ENCODE measurements around the gene NRXN3.

NRXN3 gene

DNA sequence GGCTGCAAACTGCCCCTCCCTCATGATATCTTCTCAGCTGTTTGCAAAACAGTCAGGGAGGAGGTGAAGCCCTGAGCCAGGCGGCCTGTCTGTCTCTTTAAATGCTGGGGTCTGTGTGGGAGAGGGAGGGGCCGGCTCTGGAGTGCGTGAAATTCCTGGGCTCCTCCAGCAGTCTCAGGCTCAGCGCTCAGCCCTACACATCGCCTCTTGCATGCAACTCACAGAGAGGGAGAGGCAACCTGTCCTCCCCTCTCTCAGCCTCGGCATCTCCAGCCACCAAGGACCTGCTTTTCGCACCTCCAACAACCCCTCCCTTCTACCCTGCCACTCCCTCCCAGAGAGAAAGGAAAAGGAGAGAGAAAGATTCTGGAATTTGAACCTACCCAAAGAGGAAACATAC, at the start of gene NRXN3:
NRXN3 (plus strand) TSS at position 171 of the 400 bp plus-strand sequence. CDS start 72,721 bp downstream, outside the sequence.
- DNase-seq = no peak

DNA sequence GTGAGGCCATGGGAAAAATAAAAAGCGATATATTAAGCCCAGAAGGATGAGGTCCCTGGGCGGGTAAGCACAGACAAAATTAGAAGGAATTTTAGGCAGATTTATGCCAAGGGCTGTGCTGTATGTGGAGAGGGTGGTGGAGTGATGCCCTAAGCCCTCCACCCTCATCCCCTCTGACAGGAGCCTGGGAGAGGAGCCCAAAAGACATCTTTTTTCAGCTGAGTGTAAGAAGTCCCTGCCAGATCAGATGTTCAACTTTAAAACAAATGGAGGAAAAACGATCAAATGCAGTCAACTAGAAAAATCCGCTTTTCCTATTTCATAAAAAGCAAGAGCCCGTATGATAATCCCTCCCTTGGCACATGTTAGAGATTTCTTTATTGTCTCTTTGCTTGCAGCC, 47.7 kb upstream of the NRXN3 start:
- DNase-seq = no peak

DNA sequence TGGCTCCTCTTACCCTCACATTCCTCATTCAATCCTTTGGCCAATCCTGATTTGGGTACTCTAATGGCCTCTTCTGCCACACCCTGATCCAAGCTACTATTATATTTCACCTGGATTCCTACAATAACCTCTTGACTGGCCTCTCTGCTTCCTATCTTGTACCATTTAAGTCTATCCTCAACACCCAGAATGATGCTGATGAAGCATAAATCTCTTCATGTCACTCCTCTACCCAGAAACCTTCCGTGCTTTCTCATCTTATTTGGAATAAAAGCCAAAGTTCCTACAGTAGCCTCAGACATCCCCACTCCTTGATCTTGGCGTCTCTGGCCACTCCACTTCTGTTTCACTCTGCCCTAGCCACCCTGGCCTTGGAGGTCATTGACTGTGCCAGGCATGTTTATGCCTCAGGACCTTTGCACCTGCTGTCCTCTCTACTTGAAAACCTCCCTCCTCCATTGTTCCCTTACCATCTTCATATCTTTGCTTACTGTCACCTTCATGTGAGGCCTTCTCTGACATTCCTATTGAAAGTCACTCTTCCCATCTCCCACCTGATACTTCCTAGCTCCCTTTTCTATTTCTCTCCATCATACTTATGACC, 46.4 kb upstream of the NRXN3 start:
- no peak for DNase-seq

DNA sequence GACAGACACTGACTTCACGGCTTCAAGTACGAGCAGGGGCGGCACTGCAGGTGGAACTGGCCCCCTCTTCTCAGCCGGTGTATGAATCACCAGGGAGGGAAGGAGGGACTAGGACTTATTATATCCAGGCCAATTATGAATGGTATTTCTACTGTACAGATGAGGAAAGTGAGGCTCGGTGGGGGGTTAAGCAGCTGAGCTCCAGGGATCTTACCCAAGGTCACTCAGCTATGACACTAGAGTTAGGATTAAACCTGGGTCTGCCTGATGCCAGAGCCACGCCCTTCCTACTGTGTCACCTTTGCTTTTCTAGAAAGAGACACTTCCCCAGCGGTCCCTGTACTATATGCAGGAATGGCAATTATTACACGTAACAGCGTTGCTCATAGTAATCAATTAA, 42.2 kb upstream of the NRXN3 start:
- no peak for DNase-seq

DNA sequence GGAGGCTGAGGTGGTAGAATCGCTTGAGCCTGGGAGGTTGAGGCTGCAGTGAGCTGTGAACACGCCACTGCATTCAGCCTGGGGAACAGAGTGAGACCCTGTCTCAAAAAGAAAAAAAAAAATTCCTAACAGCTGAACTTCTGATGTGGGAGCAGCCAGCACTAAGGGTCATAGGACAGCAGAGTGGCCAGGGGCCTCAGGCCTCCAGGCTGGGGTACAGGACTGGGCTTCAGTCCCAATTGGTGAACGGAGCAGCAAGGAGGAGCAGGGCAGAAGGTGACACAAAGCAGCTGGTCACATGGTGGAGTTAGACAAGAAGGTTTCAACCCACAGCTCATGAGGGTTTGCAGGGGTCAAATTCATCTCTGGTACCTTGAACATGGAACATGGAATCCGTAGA, 40.8 kb upstream of the NRXN3 start:
- no peak for DNase-seq

DNA sequence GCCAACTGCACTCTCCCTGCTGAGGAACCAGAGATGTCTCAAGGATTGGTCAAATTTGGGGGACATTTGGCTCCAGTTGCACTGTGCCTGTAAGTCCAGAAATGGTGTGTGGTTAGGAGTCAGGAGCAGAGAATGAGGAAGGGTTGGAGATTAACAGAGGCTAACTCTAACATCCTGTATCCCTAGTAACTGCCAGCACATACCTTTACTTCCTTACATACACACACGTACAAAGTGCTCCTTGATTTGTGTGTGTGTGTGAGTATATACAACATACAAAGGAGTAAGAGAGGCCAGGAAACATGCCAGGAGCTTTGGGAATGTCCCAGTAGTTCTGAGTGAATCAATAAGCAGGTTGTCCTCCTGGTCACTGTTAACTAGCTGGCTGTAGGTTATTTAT, 39.8 kb upstream of the NRXN3 start:
- DNase-seq = no peak

DNA sequence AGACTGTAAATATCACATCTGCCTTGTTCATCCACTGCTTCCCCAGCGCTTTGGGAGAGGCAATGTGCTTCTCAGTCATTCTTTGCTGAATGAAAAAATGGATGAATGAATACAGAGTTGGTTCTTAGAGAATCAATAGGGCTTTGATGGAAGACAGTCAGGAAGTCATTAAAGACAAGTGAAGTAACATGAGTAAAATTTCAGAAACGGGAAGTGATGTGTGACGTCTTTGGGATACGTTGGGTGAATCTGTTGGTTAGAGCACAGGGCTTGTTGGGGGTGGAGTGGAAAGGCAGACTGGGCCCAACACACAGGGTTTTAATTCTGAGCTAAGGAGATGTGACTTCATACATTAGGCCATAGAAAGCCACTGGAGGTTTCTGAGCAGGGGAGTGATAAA, 39.0 kb upstream of the NRXN3 start:
- no peak for DNase-seq

DNA sequence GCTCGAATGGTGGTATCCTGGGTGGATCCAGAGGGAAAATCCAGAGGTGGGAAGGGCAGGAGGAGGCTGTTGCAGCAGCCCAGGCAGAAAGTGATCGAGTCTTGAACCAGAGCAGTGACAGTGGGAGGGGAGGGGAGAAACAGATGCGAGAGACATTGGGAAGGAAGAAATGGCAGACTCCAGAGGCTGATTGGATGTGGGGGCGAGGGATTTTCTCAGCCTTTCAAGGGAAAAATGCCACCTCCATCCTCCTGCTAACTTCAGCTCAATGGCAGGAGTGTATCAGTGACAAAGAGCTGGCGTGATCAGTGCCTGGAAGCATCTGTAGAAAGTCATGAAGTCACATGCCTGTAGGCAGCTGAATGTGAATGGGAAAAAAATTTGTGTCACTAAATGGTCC, 38.6 kb upstream of the NRXN3 start:
- DNase-seq = no peak

DNA sequence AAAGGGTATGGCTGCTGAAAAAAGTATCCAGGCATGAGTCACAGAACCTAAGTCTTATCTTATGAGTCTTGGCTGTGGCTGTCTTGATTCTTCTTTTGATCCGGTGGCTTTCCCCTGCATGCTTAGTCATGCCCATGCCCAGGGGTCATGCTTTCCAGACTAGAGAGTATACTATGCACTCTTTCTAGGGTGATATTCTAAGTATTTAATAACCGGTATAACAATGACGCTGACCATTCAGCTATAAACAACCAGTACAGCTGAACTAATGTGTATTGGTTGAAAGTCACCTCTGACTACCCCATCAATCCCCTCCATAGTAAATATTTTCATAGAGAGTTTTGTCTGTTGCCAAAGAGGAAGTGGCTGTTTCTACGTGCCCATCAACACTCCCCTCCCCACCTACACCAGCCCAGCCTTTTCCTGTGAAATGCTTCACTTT, 34.7 kb upstream of the NRXN3 start:
- no peak for DNase-seq

DNA sequence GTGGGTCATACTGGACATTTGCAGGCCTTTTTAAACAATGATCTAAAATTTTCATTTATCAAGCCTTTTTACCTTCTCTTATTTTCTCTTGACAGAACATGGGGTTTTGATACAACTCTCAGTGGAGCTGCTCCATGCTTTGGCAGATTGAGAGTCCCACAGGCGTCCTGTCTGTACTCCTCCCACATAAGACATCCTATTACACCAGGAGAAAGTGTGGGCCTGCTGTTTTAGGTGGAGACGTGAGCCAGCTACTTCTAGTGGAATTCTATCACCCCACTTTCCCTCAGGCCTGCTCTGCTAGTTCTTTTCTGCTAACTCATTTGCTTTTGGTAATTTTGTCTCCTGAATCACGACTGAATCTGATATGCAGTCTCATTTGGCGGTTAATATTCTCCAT, 33.5 kb upstream of the NRXN3 start:
- DNase-seq = no peak

DNA sequence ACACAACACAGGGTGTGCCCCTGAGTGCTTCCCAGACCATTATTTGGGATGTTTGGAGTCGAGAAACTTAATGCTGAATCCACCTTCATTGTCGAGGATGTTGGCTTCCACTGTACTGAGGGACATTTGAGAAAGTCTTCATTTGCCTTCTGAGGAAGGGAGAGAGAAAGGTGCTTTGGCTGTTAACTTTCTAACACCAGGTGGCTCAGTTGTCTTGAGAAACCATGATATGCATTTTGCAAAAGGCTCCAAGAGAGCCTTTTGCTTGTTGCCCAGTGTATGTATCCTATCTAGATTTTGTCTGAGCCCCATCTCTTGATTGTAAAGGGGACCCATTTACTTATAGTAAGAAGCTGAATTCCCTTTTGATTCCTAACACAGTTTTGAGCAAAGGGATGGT, 28.6 kb upstream of the NRXN3 start:
- no peak for DNase-seq

DNA sequence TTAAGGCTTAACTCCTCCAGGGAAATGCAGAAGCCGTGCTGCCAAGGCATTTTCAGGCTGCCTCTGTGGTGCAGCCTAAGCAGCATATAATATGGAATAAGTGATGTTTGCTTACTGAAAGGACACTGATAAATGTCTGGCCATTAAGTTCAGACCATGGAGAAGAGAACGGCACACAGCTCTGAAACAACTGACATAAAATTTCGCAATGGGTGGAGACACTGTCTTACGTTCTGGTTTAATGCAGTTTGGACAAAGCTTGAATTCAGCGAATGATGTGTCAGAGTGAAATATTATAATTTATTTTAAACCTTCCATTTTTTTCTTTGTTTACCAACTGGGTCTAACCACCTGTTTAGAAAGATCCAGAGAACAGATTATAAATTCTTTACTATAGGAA, 27.2 kb upstream of the NRXN3 start:
- no peak for DNase-seq

DNA sequence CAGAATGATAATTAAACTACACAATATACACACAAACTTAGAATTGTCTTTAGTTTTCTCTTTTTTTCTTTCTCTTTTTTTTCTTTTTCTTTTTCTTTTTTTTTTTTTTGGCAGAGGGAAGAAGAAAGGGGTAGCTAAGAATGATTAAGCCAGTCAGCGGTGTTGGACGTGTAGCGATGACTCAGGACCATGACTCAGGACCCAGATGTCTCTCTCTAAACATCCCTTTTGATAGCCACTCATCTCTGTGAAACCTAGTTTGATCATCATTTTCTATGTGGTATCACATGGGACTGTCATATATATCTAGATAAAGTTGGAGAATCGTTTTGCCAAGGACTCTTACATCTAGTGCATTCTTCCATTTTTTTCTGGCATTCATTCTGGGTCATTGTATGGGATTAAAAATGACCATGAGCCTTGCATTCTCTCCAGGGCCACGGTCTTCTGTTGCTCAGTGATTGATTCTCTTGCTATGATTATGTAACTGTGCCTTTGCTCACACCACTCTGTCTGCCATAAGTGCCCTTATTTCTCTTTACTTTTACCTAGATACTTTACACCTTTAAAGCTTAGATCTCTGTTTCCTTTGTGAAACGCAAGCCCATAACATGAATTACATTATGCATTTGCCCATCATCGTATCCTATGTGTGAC, 26.6 kb upstream of the NRXN3 start:
- DNase-seq = no peak

DNA sequence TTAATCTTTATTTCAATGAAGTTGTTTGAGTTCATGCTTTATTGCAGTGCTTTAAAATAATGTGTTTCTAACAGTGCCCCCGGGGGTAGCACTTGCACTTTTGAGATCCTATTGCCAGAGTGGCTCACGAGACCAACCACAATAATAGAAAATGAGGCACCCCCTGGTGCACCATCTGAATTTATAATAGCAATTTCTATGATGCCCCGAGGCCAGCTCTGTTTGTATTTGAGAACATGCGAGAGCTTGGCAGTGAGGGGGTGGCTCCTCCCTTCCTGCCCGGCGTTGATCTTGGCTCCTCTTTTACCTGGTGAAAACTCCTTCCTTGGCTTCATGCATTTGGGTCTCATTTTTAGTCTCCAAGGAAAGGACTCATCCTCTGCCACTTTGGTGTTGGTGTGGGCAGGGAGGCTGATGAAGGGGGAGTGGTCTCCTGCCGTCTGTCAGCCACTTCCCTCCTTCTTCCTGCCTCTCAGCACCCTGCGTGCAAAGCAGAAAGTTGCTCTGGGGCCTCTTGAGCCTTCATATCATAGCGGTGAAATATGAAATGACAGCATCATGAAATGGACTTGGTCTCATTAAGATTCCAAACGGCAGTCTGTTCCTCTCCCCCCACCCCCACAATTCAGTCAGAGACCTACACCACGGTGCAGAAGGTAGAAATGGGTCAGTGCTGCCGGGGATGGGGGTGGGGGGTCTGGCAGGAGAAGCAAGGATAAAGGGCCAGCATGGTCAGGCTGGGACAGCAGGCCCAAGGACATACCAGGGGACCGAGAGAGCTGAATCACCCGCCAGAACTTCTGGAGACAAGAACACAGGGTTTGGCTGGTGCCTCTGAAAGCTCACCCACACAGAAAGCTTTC, 17.7 kb upstream of the NRXN3 start:
- DNase-seq = no peak

DNA sequence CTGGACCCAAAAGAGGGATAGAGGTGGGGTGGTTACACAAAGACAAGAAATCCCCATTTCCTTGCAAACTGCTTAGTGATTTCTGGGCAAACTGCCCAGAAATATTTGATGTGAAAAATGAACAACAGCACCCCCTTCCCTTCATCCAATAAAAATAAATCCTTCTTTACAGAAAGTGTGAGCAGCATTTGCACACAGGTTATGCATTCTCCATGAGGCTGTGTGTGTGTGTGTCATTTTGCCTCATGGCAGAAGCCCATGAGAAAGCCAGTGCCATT, 17.2 kb upstream of the NRXN3 start:
- no peak for DNase-seq

DNA sequence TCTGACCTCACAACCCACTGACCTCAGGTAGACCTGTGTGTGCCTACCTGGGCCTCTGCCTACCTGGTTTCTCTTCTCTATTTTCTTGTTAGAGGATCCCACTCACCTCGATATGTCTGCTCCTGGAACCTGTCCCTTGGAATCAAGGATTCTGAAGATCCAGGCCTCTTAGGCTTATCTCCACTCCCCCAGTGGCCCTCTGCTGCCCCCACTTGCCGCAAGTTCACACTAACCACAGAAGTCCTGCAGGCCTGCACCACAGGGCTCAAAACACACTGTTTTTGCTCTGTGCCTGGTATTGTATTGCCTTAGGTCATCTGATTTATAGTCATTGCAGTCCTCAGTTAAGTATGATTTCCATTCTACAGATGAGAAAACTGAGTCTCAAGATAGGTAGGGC, 15.3 kb upstream of the NRXN3 start:
- DNase-seq = no peak

DNA sequence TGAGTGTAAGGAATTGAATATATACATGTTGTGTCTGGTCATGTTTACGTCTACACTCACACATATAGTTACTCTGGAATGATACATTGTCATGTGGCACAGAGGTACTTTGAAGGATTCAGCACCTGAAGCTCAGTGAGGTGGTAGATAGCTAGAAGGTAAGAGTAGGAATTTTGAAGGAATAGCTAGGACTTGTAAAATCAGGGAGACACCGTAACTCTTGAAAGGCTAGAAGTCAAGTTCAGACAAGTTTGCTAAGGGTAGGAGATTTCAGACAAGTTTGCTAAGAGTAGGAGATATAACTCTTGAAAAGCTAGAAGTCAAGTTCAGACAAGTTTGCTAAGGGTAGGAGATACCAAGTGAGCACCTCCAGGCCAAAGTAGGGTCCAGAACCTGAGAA, 14.0 kb upstream of the NRXN3 start:
- no peak for DNase-seq

DNA sequence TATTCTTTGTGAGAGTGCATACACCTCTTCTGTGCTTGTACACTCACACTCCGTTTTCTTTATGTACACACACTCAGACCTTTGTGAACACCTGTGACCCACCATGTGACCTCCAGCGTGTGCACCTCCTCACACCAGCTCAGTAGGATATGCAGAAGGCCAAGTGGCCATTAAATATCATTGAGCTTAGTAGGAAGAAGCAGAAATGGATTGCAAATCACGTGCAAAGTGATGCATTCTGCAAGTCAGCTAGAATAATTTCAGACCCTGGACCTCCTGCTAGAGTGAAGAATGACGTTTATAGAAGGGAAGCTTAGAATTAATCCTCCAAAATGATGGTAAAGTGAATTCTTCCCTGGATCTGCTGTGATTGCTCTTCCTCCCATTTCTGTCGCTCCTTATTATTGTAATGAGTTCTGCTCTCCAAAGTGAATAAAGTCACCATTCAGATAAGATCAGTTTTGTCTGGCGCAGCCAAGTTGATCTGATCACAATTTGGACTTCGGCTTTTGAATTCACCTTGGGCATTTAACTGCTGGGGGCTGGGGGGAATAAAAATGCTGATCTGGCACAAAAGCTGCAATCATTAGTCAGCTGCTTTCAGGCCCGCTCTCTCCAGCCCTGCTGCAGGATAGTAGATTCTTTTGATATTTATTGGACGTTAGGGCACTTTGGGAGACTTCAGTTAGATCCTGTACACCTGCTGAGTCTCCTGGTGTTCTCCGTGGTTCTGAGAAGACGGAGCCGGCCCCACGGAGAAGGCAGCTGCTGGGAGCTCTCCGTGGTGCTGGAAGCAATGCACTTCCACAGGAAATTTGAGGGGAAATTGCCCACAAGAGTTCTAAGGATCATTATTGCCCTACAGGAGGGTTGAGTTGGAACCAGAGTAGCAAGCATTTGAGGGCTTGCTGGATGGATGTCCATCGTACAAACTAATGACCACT, 12.4 kb upstream of the NRXN3 start:
- no peak for DNase-seq

DNA sequence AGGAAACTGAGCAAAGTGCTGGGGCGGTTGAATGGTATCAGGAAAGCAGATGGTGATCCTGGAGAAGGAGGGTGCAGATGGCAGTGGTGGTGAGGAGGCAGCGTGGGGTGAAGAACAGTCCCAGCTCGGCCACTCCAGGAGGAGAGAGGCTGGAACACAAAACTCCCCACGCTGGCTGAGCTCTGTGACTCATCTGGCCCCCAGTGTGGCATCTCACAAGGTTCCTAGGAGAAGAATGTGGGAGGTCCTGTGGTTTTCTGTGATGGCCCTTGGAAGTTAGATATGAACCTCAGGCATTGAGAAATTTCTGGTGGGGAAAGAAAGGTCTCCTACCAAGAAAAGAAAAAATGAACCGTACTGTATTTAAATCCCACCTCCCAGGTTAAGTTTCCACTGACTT, 8.0 kb upstream of the NRXN3 start:
- DNase-seq = no peak

DNA sequence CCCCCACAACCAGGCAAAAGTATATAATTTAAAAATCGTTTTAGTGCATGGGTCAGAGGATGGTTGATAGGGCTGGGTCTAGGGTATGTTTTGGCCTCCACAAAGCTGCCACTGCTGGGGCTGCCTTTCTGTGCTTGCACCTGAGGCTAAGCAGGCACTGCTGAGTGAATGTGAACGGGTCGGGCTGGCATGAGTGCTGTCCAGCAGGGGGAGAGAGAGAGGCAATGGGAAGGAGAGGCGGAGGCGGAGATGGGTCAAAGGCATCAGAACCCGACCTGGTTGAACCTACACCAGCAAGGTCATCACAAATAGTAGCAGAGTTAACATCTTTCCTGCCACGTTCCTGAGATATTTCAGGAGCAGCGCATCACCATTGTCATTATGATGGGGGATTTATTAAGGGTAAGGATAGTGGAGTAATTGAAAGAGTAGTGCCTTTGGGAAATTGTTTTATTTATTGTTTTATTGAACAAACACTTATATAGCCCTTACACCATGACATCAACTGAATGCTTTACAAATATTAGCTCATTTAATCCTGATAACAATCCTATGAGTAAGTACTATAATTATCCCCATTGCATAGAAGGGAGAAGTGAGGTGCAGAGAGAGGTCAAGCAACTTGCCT, 5.8 kb upstream of the NRXN3 start:
- no peak for DNase-seq

DNA sequence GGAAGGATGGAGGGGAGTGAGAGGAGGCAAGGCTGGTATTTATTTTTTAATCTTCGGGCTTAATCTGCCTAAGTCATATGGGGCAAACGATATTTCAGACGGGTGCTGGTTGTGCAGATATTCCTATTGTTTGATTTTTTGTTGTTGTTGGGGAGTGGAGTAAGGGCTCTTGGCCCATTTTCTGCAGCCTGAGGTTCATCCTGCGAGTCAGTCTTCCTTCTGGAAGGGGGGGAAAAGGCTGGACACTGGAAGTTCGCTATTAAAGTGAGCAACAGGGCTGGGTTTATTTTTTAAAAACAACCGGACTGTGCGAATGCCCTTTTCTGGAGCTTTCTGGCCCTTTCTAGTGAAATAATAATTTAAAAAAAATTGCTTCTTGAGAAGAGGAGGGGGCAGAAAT, 2.3 kb downstream of the NRXN3 start:
- DNase-seq = no peak

DNA sequence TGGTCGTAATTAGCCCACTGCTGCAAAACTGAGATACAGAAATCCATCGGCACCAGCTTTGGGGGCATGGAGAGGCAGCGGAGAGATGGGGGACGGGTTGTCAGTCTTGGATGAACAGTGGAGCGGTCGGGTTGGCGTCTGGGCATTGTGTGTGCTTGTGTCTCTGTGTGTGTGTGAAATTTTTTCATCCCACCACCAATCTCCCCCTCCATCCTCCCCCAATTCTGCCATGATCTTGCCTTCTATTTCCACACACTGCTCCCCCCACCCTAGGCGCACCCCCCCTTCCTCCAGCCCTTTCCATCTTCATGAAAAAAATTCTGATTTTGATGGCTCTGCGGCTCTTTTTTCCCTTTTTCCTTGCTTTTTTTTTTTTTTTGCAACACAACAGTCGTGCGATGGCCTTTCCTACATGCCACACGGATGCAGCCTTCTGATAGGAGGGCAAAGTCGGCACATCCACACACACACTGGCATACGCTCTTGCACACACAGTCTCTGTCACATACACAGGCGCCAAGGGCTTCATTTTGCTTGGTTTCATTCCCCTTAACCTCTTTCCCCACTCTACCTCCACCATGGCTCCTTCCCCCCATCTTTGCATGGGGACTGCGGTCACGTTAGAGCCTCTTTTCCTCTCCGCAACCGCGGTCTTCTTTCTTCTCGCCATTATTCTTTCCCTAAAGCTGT, 3.3 kb downstream of the NRXN3 start:
- DNase-seq = no peak
